ENCODE results near the gene PTGDR.

DNA sequence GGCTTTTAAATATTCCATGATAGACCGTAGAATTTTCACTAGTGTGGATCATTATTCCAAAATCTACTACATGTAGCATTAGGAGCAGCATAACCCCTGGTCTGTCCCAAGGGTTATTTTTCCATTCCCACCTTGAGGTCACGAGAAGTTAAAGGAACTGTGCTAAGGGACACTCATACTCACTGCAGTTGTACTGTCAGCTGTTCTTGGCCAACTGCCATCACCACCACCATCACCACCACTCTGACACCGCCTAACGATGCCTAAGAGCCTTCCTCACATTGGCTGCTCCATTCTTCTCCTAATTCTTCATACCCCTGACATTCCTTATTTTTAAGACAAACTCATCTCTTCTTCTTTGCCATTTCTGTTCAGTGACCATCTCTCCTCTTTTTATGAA lies 13.4 kb upstream of the PTGDR start:
- TF ChIP-seq CTCF (IDR thresholded peaks at IDR 0.05) (no peak), POLR2A (IDR thresholded peaks at IDR 0.05) (no peak)

Data from uterus (tissue), 2 donors.